Neural cell (in vitro differentiated cells): ENCODE data around the gene TMEM200C.

ENCODE experiments used
- EP300 ChIP-seq: fragments of 450-650 bp; conservative IDR thresholded peaks from 2 replicates; pipeline ENCODE4 v1.6.1; 2014; ENCODE audit warnings: antibody characterized with exemption, mild to moderate bottlenecking, moderate library complexity; ENCODE audit not compliant: poor library complexity, severe bottlenecking
- EZH2 ChIP-seq: fragments of 200-600, 300-800 bp; shearing (Covaris generic), sonication (generic); IDR thresholded peaks from 2 replicates; pipeline ENCODE4 v1.6.1; 2014; ENCODE audit warnings: antibody characterized with exemption, low read length, borderline replicate concordance, mild to moderate bottlenecking; ENCODE audit not compliant: insufficient read depth, poor library complexity, severe bottlenecking
- MXI1 ChIP-seq: fragments of 450-650 bp; conservative IDR thresholded peaks from 2 replicates; pipeline ENCODE4 v1.6.1; 2014; ENCODE audit warnings: antibody characterized with exemption, mild to moderate bottlenecking; ENCODE audit not compliant: poor library complexity, severe bottlenecking
- POLR2AphosphoS5 ChIP-seq: IDR thresholded peaks from 2 replicates; pipeline ENCODE4 v1.6.1; 2012
- SMC3 ChIP-seq: fragments of 450-650 bp; conservative IDR thresholded peaks from 2 replicates; pipeline ENCODE4 v1.6.1; 2014; ENCODE audit warnings: antibody characterized with exemption, mild to moderate bottlenecking, moderate library complexity; ENCODE audit not compliant: poor library complexity
- TF ChIP-seq, protein P1 (sequence below): IDR thresholded peaks from 2 replicates; pipeline ENCODE4 v1.6.1; 2012; ENCODE audit warnings: borderline replicate concordance
- TF ChIP-seq, protein P2 (sequence below): fragments of 450-650 bp; IDR thresholded peaks from 2 replicates; pipeline ENCODE4 v1.5.1; 2014; ENCODE audit warnings: antibody characterized with exemption, mild to moderate bottlenecking, moderate library complexity; ENCODE audit not compliant: poor library complexity, severe bottlenecking

DNA sequence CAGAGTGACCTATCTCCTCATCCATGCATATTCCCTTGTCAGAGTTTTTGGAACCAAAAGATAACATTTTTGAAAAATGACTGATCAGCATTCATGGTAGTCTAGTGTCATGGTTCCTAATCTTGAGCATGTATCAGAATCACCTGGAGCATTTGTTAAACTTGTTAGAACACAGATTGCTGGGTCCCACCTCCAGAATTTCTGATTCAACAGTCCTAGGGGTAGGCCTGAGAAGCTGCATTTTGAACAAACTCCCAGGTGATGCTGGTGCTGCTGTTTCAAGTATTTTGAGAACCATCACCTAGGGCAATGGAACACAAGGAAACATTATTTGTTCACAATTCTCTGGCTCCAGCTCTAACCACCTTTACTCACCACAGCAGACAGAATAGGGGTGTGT lies 21.0 kb downstream of the TMEM200C start:
- TF ChIP-seq, protein P1, sequence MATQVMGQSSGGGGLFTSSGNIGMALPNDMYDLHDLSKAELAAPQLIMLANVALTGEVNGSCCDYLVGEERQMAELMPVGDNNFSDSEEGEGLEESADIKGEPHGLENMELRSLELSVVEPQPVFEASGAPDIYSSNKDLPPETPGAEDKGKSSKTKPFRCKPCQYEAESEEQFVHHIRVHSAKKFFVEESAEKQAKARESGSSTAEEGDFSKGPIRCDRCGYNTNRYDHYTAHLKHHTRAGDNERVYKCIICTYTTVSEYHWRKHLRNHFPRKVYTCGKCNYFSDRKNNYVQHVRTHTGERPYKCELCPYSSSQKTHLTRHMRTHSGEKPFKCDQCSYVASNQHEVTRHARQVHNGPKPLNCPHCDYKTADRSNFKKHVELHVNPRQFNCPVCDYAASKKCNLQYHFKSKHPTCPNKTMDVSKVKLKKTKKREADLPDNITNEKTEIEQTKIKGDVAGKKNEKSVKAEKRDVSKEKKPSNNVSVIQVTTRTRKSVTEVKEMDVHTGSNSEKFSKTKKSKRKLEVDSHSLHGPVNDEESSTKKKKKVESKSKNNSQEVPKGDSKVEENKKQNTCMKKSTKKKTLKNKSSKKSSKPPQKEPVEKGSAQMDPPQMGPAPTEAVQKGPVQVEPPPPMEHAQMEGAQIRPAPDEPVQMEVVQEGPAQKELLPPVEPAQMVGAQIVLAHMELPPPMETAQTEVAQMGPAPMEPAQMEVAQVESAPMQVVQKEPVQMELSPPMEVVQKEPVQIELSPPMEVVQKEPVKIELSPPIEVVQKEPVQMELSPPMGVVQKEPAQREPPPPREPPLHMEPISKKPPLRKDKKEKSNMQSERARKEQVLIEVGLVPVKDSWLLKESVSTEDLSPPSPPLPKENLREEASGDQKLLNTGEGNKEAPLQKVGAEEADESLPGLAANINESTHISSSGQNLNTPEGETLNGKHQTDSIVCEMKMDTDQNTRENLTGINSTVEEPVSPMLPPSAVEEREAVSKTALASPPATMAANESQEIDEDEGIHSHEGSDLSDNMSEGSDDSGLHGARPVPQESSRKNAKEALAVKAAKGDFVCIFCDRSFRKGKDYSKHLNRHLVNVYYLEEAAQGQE, result no peak
- TF ChIP-seq, protein P2, sequence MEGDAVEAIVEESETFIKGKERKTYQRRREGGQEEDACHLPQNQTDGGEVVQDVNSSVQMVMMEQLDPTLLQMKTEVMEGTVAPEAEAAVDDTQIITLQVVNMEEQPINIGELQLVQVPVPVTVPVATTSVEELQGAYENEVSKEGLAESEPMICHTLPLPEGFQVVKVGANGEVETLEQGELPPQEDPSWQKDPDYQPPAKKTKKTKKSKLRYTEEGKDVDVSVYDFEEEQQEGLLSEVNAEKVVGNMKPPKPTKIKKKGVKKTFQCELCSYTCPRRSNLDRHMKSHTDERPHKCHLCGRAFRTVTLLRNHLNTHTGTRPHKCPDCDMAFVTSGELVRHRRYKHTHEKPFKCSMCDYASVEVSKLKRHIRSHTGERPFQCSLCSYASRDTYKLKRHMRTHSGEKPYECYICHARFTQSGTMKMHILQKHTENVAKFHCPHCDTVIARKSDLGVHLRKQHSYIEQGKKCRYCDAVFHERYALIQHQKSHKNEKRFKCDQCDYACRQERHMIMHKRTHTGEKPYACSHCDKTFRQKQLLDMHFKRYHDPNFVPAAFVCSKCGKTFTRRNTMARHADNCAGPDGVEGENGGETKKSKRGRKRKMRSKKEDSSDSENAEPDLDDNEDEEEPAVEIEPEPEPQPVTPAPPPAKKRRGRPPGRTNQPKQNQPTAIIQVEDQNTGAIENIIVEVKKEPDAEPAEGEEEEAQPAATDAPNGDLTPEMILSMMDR, result no peak
- TF ChIP-seq EZH2 (no peak), EP300 (no peak), POLR2AphosphoS5 (no peak), SMC3 (no peak), MXI1 (no peak)
